NCI-H82 treated with DMSO at 0.1 percent for 48 hours (cell line): ENCODE results near the gene MIA.
"Not testable (repeated sequence)": the region's sequence is repeated elsewhere in the genome, so short reads cannot be mapped to it uniquely, and the experiment has no call there.

Experiments
- DNase-seq: peaks from one replicate; lab custom pipeline; 2025; ENCODE audit not compliant: unreplicated experiment; lab: John Stamatoyannopoulos, UW

The MIA gene

DNA sequence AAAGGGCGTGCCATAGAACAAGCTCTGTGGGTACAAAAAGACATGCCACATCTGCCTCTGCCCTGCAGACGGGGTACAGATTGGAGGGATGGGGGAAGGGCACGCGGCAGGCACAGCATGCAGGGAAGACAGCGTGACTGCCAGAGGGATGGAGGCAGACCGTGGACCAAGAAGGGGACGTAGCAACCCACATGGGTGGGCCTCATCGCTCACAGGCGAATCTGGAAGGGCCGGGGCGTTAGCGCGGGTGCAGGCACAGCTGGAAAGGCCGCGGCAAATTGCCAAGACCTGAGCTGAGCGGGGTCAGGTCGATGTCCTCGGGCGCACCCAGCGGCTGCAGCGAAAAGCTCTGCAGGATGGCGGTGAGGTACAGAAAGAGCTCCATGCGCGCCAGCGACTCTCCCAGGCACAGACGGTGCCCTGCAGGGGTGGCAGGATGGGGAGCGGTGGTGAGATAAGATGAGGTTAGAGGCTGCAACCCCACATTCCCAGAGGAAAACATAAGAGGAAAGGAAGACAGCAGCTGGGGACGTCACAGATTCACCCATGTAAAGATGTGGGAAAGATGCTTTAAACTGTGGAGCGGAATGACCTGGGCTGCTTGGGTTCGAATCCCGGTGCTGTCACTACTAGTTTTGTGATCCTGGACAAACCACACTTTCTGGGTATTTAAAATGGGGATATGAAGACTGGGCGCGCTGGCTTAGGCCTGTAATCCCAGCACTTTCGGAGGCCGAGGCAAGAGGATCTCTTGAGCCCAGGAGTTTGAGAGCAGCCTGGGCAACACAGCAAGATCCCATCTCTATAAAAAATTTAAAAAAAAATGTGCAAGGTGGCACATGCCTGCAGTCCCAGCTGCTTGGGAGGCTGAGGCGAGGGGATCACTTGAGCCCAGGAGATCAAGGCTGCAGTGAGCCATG, 43.4 kb downstream of the MIA start:
- DNase-seq, result not testable (repeated sequence)

DNA sequence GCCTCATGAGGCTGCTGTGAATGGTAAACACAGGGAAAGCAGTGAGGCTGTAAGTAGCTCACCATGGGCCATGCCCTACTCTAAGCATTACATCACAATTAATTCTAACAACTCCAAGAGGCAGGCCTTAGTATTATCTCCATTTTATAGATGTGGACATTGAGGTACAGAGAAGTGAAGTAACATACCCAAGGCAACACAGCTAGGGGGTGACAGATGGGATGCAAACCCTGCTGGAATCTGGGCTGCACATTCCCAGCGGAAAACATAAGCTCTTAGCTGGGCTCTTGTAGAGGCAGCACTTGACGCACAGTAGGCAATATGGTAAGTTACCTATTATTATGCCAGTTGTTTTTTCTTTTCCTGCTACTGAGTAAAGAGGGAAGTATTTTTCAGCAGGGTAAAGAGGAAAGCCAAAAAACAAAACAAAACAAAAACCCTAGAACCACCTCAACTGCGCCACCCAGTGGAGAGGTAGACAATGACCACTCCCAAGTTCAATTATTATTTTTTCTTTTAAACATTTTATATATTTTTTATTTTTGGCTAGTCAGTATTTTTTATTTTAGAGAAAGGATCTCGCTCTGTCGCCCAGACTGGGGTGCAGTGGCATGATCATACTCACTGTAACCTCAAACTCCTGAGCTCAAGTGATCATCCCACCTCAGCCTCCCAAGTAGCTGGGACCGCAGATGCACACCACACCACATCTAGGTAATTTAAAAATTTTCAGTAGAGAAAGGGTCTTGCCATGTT, 44.3 kb downstream of the MIA start:
- DNase-seq, result not testable (repeated sequence)

DNA sequence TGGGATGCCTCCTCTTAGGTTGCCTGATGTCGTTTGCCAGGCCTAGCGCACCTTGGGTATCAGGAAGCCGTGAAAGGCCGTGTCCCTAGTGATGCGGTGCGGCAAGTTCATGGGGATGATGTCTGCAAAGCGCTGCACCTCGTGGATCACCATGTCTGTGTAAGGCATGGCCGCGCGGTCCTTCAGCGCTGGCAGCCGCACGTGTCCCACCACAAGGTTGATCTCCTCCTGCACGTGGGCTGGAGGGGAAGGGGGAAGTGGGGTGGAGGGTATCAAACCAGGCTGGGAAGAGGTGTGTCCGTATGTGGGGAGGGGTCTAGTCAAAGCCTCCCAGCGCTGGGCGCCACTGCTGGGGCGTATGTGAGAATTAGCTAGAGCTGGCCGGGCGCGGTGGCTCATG, 46.8 kb downstream of the MIA start:
- DNase-seq, result no peak

- DNase-seq, result not testable (repeated sequence)
Measured at GRCh38 chr19:40822704-40823553, 47.6 kb downstream of the MIA start.

GRCh38 chr19:40824916-40825315, 49.6 kb downstream of the MIA start:
- DNase-seq, result not testable (repeated sequence)

GRCh38 chr19:40825460-40826095, 50.3 kb downstream of the MIA start:
- DNase-seq, result not testable (repeated sequence)

DNA sequence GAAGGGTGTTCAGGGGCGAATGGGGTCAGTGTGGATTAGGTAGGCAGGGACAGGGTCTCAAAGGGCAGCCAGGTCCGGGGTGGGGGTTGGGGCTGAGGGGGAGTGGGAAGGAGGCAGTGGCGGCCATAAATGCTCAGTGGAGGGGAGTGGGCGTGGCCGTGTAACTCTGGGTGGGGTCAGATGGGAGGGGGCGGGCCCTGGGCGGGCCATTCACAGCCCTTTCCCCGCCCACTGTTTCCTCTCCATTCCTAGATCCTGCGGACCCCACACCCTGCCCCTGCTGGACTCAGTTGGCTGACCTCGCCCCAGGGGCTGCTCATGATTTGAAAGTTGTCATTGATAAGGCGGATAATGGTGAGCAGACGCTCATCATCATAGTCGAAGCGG, 51.0 kb downstream of the MIA start:
- DNase-seq, result not testable (repeated sequence)

- DNase-seq, result not testable (repeated sequence)
Measured at GRCh38 chr19:40826699-40827385, 51.5 kb downstream of the MIA start.
